AG08396 (cell line): Measurements from ENCODE around the gene TNN.
"Not testable (repeated sequence)": the region's sequence is repeated elsewhere in the genome, so short reads cannot be mapped to it uniquely, and the experiment has no call there.

ENCODE experiments used
- DNase-seq: peaks from one replicate; pipeline ENCODE4 v3.0.0; 2012; ENCODE audit warnings: low spot score, mixed read lengths

The TNN gene

DNA sequence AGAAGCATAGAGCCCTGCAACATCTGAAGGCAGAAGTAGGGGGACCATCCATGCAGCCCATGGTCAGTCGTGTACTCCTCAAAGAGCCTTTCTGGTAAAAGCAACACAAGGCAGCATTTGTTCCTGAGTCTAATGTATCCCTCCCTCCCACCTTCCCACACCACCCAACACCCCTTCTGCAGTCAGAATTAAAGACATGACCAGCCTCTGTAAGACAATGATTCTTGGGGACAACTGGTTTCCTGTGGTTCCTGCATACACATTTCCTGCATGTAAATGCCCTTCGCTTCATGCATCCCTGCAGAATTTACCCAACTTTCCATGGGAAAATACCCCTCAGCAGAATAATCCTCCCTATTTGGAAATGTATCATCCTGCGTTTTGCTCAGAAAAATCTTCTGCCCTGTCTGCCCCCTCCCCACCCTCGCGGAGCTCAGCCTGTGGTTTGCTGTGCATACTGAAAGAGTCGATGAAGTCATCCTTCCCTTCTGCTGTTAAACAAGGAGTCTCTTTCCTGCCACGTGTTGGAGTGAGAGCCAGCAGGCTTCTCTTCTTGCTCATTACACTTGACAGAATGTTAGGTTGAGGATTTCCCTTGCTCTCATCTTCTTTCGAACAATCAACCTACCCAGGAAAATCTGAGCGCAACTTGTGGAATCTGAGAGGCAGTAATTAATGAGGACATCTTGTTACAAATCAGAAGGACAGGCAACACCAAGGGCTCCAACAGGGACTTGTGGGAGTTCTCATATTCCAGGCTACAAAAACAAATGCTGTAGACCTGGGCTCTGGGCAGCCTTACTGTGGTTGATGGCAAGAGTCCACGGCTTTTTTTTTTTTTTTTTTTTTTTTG is 4.7 kb downstream of the TNN start:
- peak; percentile 69 for DNase-seq

DNA sequence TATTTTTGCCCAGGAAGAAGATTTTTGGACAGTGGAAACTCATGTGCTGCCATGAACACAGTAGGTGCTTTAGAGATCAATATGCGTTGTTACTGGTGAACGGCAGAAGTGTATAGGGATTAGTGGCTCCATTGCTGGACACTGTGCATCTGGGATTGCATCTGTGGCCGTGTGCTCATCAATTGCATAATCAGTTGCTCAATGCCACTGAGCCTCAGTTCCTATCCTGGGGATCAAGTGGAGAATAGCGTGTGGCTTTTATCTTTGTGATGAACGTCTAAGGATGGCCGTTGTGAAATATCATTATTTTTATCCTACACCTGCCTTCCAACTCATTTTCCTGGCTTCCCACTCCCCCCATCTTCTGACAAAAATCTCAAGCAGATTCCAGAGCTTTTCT is 5.4 kb downstream of the TNN start:
- DNase-seq, result no peak

- no peak for DNase-seq
These were observed 6.0 kb downstream of the TNN start for GRCh38 chr1:175073633-175074032.

DNA sequence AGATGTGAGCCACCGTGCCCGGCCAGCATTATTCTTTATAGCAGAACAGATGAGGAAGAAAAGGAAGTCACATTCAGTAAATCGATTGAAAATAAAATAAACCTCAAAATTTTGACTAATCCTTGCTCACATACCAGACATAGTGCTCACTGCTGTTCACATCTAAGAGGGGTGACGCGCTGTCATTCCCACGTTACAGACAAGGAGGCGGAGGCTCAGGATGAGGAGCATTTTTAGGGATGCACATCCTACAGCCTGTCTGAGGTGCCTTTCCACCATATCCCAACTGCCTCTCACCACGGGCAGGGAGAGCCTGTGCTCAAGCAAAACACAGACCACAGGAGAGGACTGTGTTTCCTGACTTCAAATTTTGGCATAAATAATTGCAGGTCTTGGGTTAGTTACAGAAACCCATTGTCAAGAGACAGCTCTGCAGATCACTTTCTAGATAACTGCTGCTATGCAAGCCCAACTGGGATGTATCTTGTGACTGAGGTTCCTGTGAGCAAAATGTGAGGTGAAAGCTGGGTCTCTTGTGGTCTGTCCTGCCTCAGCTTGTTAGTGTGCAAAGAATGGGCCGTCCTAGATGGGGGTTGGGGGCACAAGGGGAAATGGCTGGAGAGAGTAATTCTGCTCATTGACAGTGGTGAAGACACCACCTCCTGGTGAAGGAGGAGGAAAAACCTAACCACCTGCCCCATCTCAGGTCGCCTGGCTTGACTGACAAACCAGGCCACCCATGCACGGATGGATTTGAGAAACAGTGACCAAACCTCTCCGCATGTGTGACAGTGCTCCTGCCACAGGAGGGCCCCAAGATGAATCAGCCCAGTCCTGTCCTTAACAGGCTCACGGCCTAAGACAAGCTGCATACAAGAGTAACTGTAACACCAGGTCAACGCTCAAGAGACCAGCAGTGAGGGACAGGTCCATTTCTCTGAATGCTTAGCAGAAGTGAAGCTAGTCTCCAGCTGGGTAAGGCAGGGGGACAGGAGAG is 8.2 kb downstream of the TNN start:
- DNase-seq, result peak; percentile 52

- no peak for DNase-seq
These were observed 9.9 kb downstream of the TNN start for GRCh38 chr1:175077356-175078030.

DNA sequence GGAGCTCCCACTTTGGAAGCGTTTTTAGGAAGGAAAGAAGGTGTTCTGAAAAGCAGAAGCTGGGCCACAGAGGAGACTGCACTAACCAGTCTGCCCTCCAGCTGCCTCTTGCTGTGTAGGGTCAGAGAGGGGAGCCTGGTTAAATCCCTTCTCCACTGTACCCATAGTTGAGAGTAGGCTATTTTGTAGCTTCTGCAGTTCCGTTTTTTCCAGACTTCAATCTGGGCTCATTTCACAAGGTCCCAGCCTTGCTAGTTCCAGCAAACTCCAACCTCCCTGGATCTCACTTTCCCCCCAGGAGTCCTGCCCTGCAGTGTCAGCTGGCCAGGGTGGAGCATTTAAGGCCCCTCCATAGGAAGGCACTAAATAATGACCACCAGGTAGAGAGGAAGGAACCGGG is 11.0 kb downstream of the TNN start:
- no peak for DNase-seq

DNA sequence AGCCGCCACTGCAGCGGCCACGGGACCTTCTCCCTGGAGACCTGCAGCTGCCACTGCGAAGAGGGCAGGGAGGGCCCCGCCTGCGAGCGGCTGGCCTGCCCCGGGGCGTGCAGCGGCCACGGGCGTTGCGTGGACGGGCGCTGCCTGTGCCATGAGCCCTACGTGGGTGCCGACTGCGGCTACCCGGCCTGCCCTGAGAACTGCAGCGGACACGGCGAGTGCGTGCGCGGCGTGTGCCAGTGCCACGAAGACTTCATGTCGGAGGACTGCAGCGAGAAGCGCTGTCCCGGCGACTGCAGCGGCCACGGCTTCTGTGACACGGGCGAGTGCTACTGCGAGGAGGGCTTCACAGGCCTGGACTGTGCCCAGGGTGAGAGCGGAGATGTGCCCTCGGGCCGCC is 11.7 kb downstream of the TNN start:
- no peak for DNase-seq

GRCh38 chr1:175080030-175080429 is 12.4 kb downstream of the TNN start:
- no peak for DNase-seq

GRCh38 chr1:175081983-175082382 is 14.3 kb downstream of the TNN start:
- DNase-seq, result no peak

GRCh38 chr1:175088525-175088951 is 20.9 kb downstream of the TNN start:
- no peak for DNase-seq

DNA sequence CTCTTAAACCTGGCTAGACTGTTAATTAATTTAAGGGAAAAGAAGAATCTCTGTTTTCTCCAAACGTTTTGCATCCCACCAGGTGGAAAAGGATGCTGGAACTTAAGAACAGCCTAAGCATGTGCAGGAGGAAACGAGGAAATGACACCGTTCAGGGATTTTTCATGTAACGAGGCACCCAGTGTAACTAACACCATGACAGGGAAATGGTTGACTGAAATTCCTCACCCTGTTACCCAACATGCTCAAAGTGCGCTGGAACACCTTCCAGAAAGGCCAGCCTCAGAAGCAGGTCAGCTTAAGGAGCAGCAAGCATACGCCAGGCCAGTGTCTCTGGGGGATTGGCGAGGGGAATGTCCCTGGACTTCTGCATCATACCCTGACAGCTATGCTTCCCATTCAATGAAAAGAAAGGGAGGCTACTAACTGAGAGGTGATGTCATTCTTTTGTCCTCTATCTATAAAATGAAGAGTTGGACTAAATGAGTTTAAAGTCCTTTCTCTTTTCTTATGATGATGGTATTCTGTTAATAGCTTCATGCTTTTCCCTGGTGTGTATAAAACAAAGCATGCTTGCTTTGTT is 21.6 kb downstream of the TNN start:
- DNase-seq, result no peak

- DNase-seq, result no peak
These were observed 23.1 kb downstream of the TNN start for GRCh38 chr1:175090780-175091179.

- no peak for DNase-seq
These were observed 27.0 kb downstream of the TNN start for GRCh38 chr1:175094626-175095025.

DNA sequence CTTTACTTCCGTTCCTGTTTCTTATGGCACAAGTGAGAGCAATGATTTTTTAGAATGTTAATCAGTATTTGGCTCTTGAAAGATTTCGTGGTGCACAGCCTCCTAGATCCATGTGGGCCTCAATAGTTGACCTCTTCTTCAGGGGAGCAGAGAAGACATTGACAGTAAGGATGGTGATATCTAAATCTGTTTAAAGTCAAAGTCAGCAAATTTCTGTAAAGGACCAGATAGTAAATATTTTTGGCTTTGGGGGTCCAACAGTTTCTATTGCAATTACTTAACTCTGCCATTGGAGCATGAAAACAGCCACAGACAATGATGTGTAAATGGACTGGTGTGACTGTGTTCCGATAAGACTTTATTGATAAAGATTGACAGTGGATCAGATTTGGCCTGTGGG is 27.4 kb downstream of the TNN start:
- DNase-seq, result no peak

DNA sequence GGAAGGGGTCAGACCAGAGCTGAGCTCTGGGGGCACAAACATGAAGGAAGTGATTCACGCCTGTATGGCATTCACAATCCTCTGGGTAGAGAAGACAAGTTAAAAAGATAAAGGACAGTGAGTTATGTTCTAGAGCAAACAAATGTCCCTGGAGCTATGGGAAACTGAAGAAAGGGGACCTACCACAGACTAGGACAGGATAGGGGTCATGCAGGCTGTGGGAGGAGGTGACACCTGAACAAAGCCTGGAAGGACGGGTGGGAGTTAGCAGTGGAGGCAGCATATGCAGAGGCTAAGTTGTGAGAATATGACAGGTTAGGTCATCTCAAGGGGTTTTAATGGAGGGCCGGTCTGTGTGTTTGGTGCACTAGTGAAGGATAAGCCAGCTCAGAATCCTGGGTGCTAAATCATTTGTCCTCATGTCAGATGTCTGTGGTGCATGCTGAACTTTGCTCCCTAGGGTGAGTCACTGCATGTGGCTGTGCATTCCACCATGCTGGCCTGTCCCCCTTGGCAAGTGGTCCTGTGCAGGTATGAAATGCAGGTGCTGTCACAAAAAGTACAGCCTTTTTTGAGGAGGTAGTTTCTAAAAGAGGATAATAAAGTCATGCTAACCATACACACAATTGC is 28.5 kb downstream of the TNN start:
- DNase-seq, result no peak

DNA sequence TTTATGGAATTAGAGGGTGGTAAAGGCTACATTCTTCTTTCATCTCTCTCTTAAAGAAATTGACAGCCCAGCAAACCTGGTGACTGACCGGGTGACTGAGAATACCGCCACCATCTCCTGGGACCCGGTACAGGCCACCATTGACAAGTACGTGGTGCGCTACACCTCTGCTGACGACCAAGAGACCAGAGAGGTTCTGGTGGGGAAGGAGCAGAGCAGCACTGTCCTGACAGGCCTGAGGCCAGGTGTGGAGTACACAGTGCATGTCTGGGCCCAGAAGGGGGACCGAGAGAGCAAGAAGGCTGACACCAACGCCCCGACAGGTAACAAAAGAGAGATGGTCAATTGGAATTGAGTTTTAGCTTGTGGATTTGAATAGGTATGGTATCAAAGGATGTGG is 29.7 kb downstream of the TNN start:
- DNase-seq, result no peak

DNA sequence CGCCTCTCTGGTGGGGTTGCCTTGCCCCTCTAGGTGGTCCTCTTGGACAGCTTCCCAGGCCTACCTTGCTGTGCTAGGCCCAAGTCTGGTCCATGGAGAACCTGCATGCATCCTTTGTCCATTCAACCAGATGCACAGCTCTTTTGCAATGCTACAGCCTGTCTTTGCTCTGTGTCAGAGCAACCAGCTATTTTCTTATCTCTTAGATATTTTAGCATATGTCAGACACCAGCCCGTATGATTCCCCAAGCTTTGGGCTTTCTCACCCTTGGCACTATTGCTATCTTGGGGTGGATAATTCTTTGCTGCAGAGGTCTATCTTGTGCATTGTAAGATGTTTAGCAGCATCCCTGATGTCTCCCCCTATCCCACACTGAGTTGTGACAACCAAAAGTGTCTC is 32.3 kb downstream of the TNN start:
- no peak for DNase-seq

GRCh38 chr1:175102166-175102565 is 34.5 kb downstream of the TNN start:
- DNase-seq, result not testable (repeated sequence)

GRCh38 chr1:175106536-175106935 is 38.9 kb downstream of the TNN start:
- DNase-seq, result not testable (repeated sequence)

DNA sequence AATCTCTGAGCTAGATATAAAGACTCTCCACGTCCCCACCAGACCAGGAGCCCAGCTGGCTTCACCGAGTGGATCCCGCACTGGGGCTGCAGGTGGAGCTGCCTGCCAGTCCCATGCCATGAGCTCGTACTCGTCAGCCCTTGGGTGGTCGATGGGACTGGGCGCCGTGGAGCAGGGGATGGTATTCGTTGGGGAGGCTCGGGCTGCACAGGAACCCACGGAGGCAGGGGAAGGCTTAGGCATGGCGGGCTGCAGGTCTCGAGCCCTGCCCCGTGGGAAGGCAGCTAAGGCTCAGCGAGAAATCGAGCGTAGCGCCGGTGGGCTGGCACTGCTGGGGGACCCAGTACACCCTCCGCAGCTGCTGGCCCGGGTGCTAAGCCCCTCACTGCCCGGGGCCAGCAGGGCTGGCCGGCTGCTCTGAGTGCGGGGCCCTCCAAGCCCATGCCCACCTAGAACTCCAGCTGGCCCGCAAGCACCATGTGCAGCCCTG is 40.7 kb downstream of the TNN start:
- DNase-seq, result not testable (repeated sequence)

- no peak for DNase-seq
These were observed 47.4 kb downstream of the TNN start for GRCh38 chr1:175114996-175115395.
